SK-N-SH (cell line): ENCODE results near the gene VIPR2. TPM values are rescaled to one million over a fixed set of nuclear protein-coding genes. Genes with fewer than 3 reads are reported as not detected.

Experiments used
- CTCF ChIA-PET: fragments of 300-600, 350-600 bp; formaldehyde crosslinking; extraction: SDS; loops from one replicate; lab custom pipeline; 2021; lab: Yijun Ruan, JAX
- POLR2A ChIA-PET: fragments of 350-600 bp; sonication (Branson Sonifier 250); formaldehyde crosslinking; extraction: SDS; loops from one replicate; lab custom pipeline; 2020; ENCODE audit warnings: antibody characterized with exemption, inconsistent platforms; lab: Yijun Ruan, JAX
- DNase-seq: peaks from one replicate; pipeline ENCODE4 v3.0.0; 2012
- H2AFZ ChIP-seq: fragments of 200-600 bp; sonication (generic); 2 replicates; pipeline ENCODE4 v1.8.1; 2016; ENCODE audit warnings: antibody characterized with exemption, mild to moderate bottlenecking, low read depth
- H3F3A ChIP-seq: fragments of 200-600 bp; sonication (generic); replicated peaks from 2 replicates; pipeline ENCODE3; 2016; ENCODE audit warnings: antibody characterized with exemption, mild to moderate bottlenecking; ENCODE audit not compliant: insufficient read depth
- H3K27ac ChIP-seq, 2 experiments: fragments of 200-500 bp in 1 of 2; fragments of 200-600 bp in 1 of 2; sonication (Bioruptor generic) in 1 of 2; sonication (generic), shearing (Covaris generic) in 1 of 2; 2 replicates each; pipeline versions ENCODE4 v1.5.1 to v1.6.1; 2014 to 2016; ENCODE audit warnings: low read depth in 2 of 2, inconsistent platforms in 1 of 2, low read length in 1 of 2, mild to moderate bottlenecking in 1 of 2, mixed read lengths in 1 of 2
- H3K27me3 ChIP-seq: fragments of 200-600 bp; sonication (generic), shearing (Covaris generic); 2 replicates; pipeline ENCODE4 v1.6.1; 2016; ENCODE audit warnings: mixed run types; ENCODE audit not compliant: insufficient read depth
- H3K36me3 ChIP-seq, 2 experiments: fragments of 200-500 bp in 1 of 2; fragments of 200-600 bp in 1 of 2; sonication (Bioruptor generic) in 1 of 2; sonication (generic) in 1 of 2; replicated peaks in 1 of 2; 2 replicates each; pipeline versions ENCODE3 to v1.5.1; 2014 to 2016; ENCODE audit warnings: low read length in 1 of 2, mild to moderate bottlenecking in 1 of 2; ENCODE audit not compliant: insufficient read depth in 2 of 2, control insufficient read depth in 1 of 2
- H3K4me1 ChIP-seq, 2 experiments: fragments of 200-500 bp in 1 of 2; fragments of 200-600 bp in 1 of 2; sonication (Bioruptor generic) in 1 of 2; sonication (generic), shearing (Covaris generic) in 1 of 2; 2 replicates each; pipeline versions ENCODE4 v1.5.1 to v1.6.1; 2014 to 2016; ENCODE audit warnings: low read depth in 1 of 2, low read length in 1 of 2, mixed run types in 1 of 2; ENCODE audit not compliant: insufficient read depth in 2 of 2, control insufficient read depth in 1 of 2
- H3K4me2 ChIP-seq: fragments of 200-600 bp; sonication (generic), shearing (Covaris generic); 2 replicates; pipeline ENCODE4 v1.6.1; 2017; ENCODE audit warnings: mixed run types
- H3K4me3 ChIP-seq, 2 experiments: fragments of 200-500 bp in 1 of 2; fragments of 200-600 bp in 1 of 2; sonication (Bioruptor generic) in 1 of 2; sonication (generic), shearing (Covaris generic) in 1 of 2; 2 replicates each; pipeline versions ENCODE4 v1.5.1 to v1.8.1; 2014 to 2016; ENCODE audit warnings: low read depth in 2 of 2, inconsistent platforms in 1 of 2, low read length in 1 of 2, mild to moderate bottlenecking in 1 of 2, mixed read lengths in 1 of 2, moderate library complexity in 1 of 2
- H3K79me2 ChIP-seq: fragments of 200-600 bp; sonication (generic); 2 replicates; pipeline ENCODE4 v1.8.1; 2017; ENCODE audit warnings: mild to moderate bottlenecking; ENCODE audit not compliant: insufficient read depth
- H3K9ac ChIP-seq: fragments of 200-600 bp; sonication (generic); 2 replicates; pipeline ENCODE4 v1.6.1; 2017; ENCODE audit warnings: mixed run types
- H3K9me2 ChIP-seq: fragments of 200-600 bp; sonication (generic); 2 replicates; pipeline ENCODE4 v1.6.1; 2017; ENCODE audit warnings: mixed run types
- H3K9me3 ChIP-seq: fragments of 200-600 bp; sonication (generic); 2 replicates; pipeline ENCODE4 v1.6.1; 2017; ENCODE audit warnings: mixed run types, mild to moderate bottlenecking, moderate library complexity
- H4K20me1 ChIP-seq: fragments of 200-600 bp; sonication (generic); 2 replicates; pipeline ENCODE4 v1.6.1; 2017; ENCODE audit warnings: mild to moderate bottlenecking, mixed run types; ENCODE audit not compliant: insufficient read depth
- EZH2phosphoT487 ChIP-seq: fragments of 200-600 bp; sonication (generic); IDR thresholded peaks from 2 replicates; pipeline ENCODE4 v1.6.1; 2017; ENCODE audit warnings: low read depth, mixed run types, mild to moderate bottlenecking, antibody characterized with exemption, moderate library complexity, borderline replicate concordance
- FOXJ3 ChIP-seq: sonication (generic); formaldehyde crosslinking; IDR thresholded peaks from 2 replicates; pipeline ENCODE4 v1.5.1; 2020; ENCODE audit warnings: mild to moderate bottlenecking, missing genetic modification reagents
- GABPA ChIP-seq: IDR thresholded peaks from 2 replicates; pipeline ENCODE4 v1.4.0; 2012; ENCODE audit warnings: low read depth, mild to moderate bottlenecking
- GATA2 ChIP-seq: sonication (generic); formaldehyde crosslinking; IDR thresholded peaks from 2 replicates; pipeline ENCODE4 v1.5.0; 2020; ENCODE audit warnings: mild to moderate bottlenecking, missing genetic modification reagents
- MEF2A ChIP-seq: IDR thresholded peaks from 2 replicates; pipeline ENCODE4 v1.4.0; 2012; ENCODE audit warnings: low read depth, borderline replicate concordance
- MXI1 ChIP-seq: IDR thresholded peaks from 2 replicates; pipeline ENCODE4 v1.6.1; 2012; ENCODE audit warnings: mild to moderate bottlenecking, low read depth, low read length, improper control_type of control experiment
- NFIC ChIP-seq: IDR thresholded peaks from 2 replicates; pipeline ENCODE4 v1.4.0; 2012; ENCODE audit warnings: borderline replicate concordance
- POLR2AphosphoS5 ChIP-seq: IDR thresholded peaks from 2 replicates; pipeline ENCODE4 v1.6.1; 2012; ENCODE audit warnings: low read depth, low read length
- RAD21 ChIP-seq: IDR thresholded peaks from 2 replicates; pipeline ENCODE4 v1.6.1; 2012; ENCODE audit warnings: mild to moderate bottlenecking, low read length
- RFX5 ChIP-seq: IDR thresholded peaks from 2 replicates; pipeline ENCODE4 v1.6.1; 2012; ENCODE audit warnings: mild to moderate bottlenecking, improper control_type of control experiment, low read length
- RXRA ChIP-seq: IDR thresholded peaks from 2 replicates; pipeline ENCODE4 v1.4.0; 2012; ENCODE audit warnings: low read depth, mild to moderate bottlenecking, borderline replicate concordance
- SIN3A ChIP-seq: IDR thresholded peaks from 2 replicates; pipeline ENCODE4 v1.6.1; 2012; ENCODE audit warnings: low read depth, mild to moderate bottlenecking, low read length, moderate library complexity, borderline replicate concordance
- SMC3 ChIP-seq: IDR thresholded peaks from 2 replicates; pipeline ENCODE4 v1.6.1; 2012; ENCODE audit warnings: low read depth, low read length, improper control_type of control experiment
- TEAD4 ChIP-seq: IDR thresholded peaks from 2 replicates; pipeline ENCODE4 v1.4.0; 2012; ENCODE audit warnings: mild to moderate bottlenecking, borderline replicate concordance; ENCODE audit not compliant: insufficient read depth
- WGBS: methylation state at CpG from one replicate; pipeline ENCODE4 v1.1.6; 2017; ENCODE audit warnings: low lambda C conversion rate; 5-methylcytosine and 5-hydroxymethylcytosine counted together
- polyA plus RNA-seq, 3 experiments: library from polyadenylated mRNA; depleted of rRNA; stranded (reverse); fragments of >200 nt; gene quantifications; 2 replicates each; pipeline ENCODE4 v1.2.3, GENCODE V29; 2012
- TF ChIP-seq, protein P1 (sequence below): IDR thresholded peaks from 2 replicates; pipeline ENCODE4 v1.4.0; 2012; ENCODE audit warnings: low read depth, borderline replicate concordance
- TF ChIP-seq, protein P2 (sequence below): IDR thresholded peaks from 2 replicates; pipeline ENCODE4 v1.4.0; 2012; ENCODE audit warnings: low read depth
- TF ChIP-seq, protein P3 (sequence below): IDR thresholded peaks from 2 replicates; pipeline ENCODE4; 2012
- TF ChIP-seq, protein P4 (sequence below): fragments of 150-350 bp; IDR thresholded peaks from 2 replicates; pipeline ENCODE4 v1.6.1; 2016; ENCODE audit warnings: mild to moderate bottlenecking, low read depth, low read length

VIPR2 gene
- polyA plus RNA-seq, 1 of the 3 experiments (the other 2 are of a cell fraction), result not detected

DNA sequence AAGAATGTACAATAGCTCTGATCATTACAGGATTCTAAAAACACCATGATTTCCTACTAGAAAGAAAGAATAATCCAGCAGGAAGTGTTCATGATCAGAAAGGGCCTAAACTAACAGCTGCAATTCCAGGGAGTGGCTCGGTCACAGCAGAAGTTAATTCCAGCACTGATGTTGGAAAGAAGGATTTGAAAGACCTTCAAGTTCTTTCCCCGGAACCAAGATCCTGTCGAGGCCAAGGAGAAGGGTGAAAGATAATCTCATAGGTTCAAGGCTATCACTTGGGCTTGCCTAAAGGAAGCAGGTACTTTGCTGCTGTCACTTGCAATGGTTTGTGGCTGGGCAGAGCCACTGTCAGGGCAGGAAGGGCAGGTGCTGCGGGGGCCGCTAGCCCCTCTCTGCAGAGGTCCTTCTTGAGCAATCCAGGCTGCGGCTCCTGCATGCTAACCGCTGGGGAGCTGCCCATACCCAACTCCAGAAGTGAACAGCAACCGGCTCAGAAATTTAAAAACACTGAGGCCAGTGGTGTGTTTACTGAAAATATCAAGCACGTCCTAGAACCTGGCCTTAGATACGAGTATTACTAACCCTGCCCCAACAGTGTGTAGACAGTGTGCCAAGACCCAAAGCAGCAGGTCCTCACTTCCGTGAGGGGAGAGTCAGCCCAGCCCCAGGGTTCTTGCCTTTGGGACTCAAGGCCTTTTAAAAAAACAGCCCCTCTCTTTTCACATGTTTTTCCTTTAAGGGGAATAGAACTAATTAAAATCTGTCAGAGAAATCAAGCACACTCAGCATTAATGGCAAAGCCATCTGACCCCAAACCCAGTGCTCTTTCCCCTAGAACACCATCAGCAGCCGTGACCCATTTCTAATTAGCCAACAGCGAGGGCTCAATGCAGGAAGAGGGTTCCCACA is 76.8 kb downstream of the VIPR2 start:
- Histone ChIP-seq H4K20me1 (no peaks in the 10 kb centered on the region), H3K4me3 (no peak overlapping the region), H3K9me2 (no peaks in the 10 kb centered on the region), H3F3A (no peaks in the 10 kb centered on the region), H3K79me2 (no peaks in the 10 kb centered on the region), H3K4me2 (no peak overlapping the region), H3K9me3 (no peaks in the 10 kb centered on the region), H3K27me3 (no peaks in the 10 kb centered on the region), H3K9ac (no peak overlapping the region), H3K27ac (no peak overlapping the region), H3K4me1 (peaks cover 0 to 7% of the 10 kb centered on the region in 2 experiments; a peak in 1 of 4 replicates), H2AFZ (no peak overlapping the region), H3K36me3 (no peaks in the 10 kb centered on the region)
- 27% methylated on average over 11 of the region's 13 CpGs for WGBS
- no peak for DNase-seq
- TF ChIP-seq RXRA (no peak), EZH2phosphoT487 (no peak), POLR2AphosphoS5 (no peak), GATA2 (CRISPR knock-in tag) (no peak), RAD21 (no peak), MEF2A (no peak), TEAD4 (no peak), FOXJ3 (CRISPR knock-in tag) (no peak)
- TF ChIP-seq, protein P1, sequence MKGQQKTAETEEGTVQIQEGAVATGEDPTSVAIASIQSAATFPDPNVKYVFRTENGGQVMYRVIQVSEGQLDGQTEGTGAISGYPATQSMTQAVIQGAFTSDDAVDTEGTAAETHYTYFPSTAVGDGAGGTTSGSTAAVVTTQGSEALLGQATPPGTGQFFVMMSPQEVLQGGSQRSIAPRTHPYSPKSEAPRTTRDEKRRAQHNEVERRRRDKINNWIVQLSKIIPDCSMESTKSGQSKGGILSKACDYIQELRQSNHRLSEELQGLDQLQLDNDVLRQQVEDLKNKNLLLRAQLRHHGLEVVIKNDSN, result no peak
- TF ChIP-seq, protein P2, sequence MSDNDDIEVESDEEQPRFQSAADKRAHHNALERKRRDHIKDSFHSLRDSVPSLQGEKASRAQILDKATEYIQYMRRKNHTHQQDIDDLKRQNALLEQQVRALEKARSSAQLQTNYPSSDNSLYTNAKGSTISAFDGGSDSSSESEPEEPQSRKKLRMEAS, result no peak
- CTCF ChIA-PET, result no interaction called here
- POLR2A ChIA-PET, result no interaction called here

DNA sequence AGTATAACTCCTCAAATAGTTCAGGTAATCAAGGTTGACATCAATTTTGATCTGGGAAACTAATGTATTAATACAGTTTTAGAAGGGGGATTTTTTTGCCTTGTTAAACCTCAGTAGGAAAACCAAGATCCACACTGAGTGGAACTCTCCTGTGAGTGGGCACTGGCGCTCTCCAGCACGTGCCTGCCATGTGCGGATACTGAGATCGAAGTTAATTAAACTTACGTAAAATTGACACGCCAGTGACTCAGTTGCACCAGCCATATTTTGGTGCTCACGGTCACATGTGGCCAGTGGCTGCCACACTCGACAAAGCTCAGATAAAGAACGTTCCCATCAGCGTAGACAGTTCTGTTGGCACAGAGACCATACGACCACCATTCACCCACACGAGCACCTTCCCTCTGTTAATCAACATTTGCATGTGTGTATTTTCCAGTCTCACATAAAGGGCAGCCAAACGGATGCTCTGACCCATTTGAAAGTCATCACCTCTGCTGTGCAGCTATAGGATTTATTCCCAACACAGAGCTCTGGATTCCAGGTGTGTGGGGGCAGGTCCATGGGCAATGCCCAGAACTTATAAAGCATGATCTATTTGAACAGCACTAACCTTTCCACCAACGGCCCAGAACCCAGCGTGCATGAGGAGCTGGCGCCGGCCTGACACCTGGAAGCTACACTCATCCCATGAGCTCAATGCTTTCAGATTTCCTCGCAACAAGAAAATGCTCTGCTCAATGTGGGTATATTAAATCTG is 77.7 kb downstream of the VIPR2 start:
- Histone ChIP-seq H3F3A (no peaks in the 10 kb centered on the region), H3K4me2 (no peak overlapping the region), H3K79me2 (no peaks in the 10 kb centered on the region), H3K27ac (no peak overlapping the region), H3K4me3 (no peak overlapping the region), H3K27me3 (no peaks in the 10 kb centered on the region), H4K20me1 (no peaks in the 10 kb centered on the region), H3K9me3 (no peaks in the 10 kb centered on the region), H3K36me3 (no peaks in the 10 kb centered on the region), H3K9me2 (no peaks in the 10 kb centered on the region), H3K9ac (no peak overlapping the region), H2AFZ (no peak overlapping the region), H3K4me1 (peaks cover 0 to 7% of the 10 kb centered on the region in 2 experiments; a peak in 1 of 4 replicates)
- DNase-seq, result no peak
- WGBS, result 46% methylated on average over 18 of the region's 18 CpGs
- ChIA-PET CTCF (interaction anchor here (1.2 kb wide), 1 partner anchor 10 kb away, joined by 3 read pairs; no protein-coding TSS in a partner anchor), POLR2A (no interaction called here)
- TF ChIP-seq, protein P3, sequence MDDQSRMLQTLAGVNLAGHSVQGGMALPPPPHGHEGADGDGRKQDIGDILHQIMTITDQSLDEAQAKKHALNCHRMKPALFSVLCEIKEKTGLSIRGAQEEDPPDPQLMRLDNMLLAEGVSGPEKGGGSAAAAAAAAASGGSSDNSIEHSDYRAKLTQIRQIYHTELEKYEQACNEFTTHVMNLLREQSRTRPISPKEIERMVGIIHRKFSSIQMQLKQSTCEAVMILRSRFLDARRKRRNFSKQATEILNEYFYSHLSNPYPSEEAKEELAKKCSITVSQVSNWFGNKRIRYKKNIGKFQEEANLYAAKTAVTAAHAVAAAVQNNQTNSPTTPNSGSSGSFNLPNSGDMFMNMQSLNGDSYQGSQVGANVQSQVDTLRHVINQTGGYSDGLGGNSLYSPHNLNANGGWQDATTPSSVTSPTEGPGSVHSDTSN, result no peak
- TF ChIP-seq SIN3A (no peak), NFIC (no peak), GATA2 (CRISPR knock-in tag) (no peak), MEF2A (no peak), RFX5 (no peak), SMC3 (no peak), GABPA (no peak), FOXJ3 (CRISPR knock-in tag) (no peak), MXI1 (no peak), RXRA (no peak), TEAD4 (no peak)
- TF ChIP-seq, protein P1, result no peak
- TF ChIP-seq, protein P4, sequence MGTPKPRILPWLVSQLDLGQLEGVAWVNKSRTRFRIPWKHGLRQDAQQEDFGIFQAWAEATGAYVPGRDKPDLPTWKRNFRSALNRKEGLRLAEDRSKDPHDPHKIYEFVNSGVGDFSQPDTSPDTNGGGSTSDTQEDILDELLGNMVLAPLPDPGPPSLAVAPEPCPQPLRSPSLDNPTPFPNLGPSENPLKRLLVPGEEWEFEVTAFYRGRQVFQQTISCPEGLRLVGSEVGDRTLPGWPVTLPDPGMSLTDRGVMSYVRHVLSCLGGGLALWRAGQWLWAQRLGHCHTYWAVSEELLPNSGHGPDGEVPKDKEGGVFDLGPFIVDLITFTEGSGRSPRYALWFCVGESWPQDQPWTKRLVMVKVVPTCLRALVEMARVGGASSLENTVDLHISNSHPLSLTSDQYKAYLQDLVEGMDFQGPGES, result no peak
